Transverse colon (tissue), 4 donors: Measurements from ENCODE around the gene MPHOSPH10. TPM values are rescaled to one million over a fixed set of nuclear protein-coding genes. Genes with fewer than 3 reads are reported as not detected.
"Not testable (repeated sequence)": the region's sequence is repeated elsewhere in the genome, so short reads cannot be mapped to it uniquely, and the experiment has no call there.

ENCODE experiments used
- DNase-seq: peaks from one replicate; pipeline ENCODE4 v3.0.0-alpha.2; 2019
- H3K27ac ChIP-seq, 4 donors: fragments of 200-600 bp; sonication (generic); 2 replicates each; pipeline ENCODE4 v1.5.1; 2016 to 2018; ENCODE audit warnings: inconsistent platforms in 4 of 4
- H3K27me3 ChIP-seq: fragments of 200-600 bp; sonication (generic); 2 replicates; pipeline ENCODE4 v1.5.1; 2017; ENCODE audit warnings: inconsistent platforms
- H3K36me3 ChIP-seq, 4 donors: fragments of 200-600 bp; sonication (generic); 2 replicates each; pipeline ENCODE4 v1.5.1; 2017 to 2019; ENCODE audit warnings: inconsistent platforms in 4 of 4
- H3K4me1 ChIP-seq, 4 donors: fragments of 200-600 bp; sonication (generic); 2 replicates each; pipeline ENCODE4 v1.5.1; 2017 to 2020; ENCODE audit warnings: inconsistent platforms in 4 of 4
- H3K4me3 ChIP-seq, 4 donors: fragments of 200-600 bp; sonication (generic); 1 replicate in 1 of 4; 2 replicates in 3 of 4; pipeline versions ENCODE4 v1.5.1 to v1.6.1; 2017 to 2019; ENCODE audit warnings: inconsistent platforms in 4 of 4
- H3K9me3 ChIP-seq, 2 donors: fragments of 200-600 bp; sonication (generic); 2 replicates each; pipeline ENCODE4 v1.5.1; 2017 to 2019; ENCODE audit warnings: inconsistent platforms in 2 of 2
- EP300 ChIP-seq: sonication (generic); formaldehyde crosslinking; IDR thresholded peaks from one replicate; pipeline ENCODE4 v1.6.1; 2017; ENCODE audit warnings: antibody characterized with exemption, low read depth
- POLR2A ChIP-seq: fragments of 450-650 bp; IDR thresholded peaks from one replicate; pipeline ENCODE4 v1.6.1; 2016; ENCODE audit warnings: antibody characterized with exemption, mild to moderate bottlenecking, moderate library complexity
- POLR2AphosphoS5 ChIP-seq, 3 donors: sonication (generic); formaldehyde crosslinking; IDR thresholded peaks; one replicate each; pipeline ENCODE4 v1.6.1; 2016; ENCODE audit warnings: antibody characterized with exemption in 3 of 3
- WGBS, 2 donors: methylation state at CpG; one replicate each; pipeline ENCODE4 v1.1.5; 2018; ENCODE audit warnings: low coverage in 1 of 2; 5-methylcytosine and 5-hydroxymethylcytosine counted together
- in situ Hi-C, 4 donors: fragments of 200-750 bp; cut with MboI; loops; one replicate each; pipeline versions ENCODE4 v1.15.0 to v1.15.1; 2017; ENCODE audit warnings: low sequenced_read_pairs in 3 of 4, low pct_ligation_motif_present in 1 of 4, low pct_unique_long_range_greater_than_20kb in 1 of 4
- intact Hi-C: fragments of 100-400 bp; cut with DNase I; formaldehyde crosslinking; loops from one replicate; pipeline ENCODE4 v1.15.1; 2023; ENCODE audit warnings: low total_unique reads
- total RNA-seq, 4 donors: library from RNA; depleted of rRNA; stranded (reverse); fragments of >200 nt; gene quantifications; one replicate each; pipeline ENCODE4 v1.1.0, GENCODE V29; 2016
- TF ChIP-seq, protein P1 (sequence below), 5 experiments: fragments of 200-600 bp in 3 of 5; fragments of 450-650 bp in 2 of 5; sonication (generic) in 3 of 5; IDR thresholded peaks; 1 replicate in 2 of 5; 2 replicates in 3 of 5; pipeline ENCODE4 v1.5.1; 2016 to 2017; ENCODE audit warnings: antibody characterized with exemption in 5 of 5, inconsistent platforms in 3 of 5, mild to moderate bottlenecking in 2 of 5, moderate library complexity in 1 of 5

The MPHOSPH10 gene, protein sequence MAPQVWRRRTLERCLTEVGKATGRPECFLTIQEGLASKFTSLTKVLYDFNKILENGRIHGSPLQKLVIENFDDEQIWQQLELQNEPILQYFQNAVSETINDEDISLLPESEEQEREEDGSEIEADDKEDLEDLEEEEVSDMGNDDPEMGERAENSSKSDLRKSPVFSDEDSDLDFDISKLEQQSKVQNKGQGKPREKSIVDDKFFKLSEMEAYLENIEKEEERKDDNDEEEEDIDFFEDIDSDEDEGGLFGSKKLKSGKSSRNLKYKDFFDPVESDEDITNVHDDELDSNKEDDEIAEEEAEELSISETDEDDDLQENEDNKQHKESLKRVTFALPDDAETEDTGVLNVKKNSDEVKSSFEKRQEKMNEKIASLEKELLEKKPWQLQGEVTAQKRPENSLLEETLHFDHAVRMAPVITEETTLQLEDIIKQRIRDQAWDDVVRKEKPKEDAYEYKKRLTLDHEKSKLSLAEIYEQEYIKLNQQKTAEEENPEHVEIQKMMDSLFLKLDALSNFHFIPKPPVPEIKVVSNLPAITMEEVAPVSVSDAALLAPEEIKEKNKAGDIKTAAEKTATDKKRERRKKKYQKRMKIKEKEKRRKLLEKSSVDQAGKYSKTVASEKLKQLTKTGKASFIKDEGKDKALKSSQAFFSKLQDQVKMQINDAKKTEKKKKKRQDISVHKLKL
- 10 to 100 TPM in 3 of 4 donors, 1 to 10 TPM in 1; 7.5 to 22.9 (median 12.8) TPM for total RNA-seq

DNA sequence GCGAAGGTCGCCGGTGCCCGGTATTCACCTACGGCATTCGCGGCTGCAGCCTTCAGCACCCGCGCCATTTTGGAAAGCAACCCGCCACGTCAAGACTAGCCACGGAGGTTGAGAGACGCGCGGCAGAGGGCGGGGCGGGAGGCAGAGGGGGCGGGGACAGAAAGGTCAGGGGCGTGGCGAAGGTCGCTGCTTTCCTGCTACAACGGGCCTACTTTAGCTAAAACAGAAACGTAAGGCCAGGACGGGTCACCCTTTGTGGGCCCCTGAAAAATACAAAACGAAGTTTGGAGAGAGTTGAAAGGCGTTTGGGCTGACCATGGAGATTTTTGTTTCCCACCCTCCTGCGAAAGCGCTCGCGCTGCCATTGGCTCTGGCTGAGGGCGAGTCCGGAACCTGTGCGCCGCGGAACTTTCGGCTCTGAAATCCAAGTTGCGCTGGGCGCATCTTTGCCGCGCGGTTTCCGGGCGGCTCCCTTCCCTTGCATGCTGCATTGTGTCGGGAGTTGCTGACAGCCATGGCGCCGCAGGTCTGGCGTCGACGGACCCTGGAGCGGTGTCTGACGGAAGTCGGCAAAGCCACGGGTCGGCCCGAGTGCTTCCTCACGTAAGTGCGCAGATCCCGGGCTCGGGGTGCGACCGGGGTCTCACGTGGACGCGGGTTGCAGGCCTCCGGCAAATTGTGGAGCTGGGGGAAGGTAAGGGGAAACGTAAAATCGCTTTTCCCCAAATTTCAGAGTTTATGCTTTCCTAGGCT, at the start of gene MPHOSPH10, which contains the start of gene MCEE:
Gene MPHOSPH10 (plus strand): TSS at position 483 of the 753 bp plus-strand sequence. CDS start 32 bp downstream, at position 515.
Gene MCEE (minus strand): TSS at position 78 of the 753 bp plus-strand sequence. CDS start 10 bp downstream, at position 68.
- no peaks in the 10 kb centered on the region for H3K27me3 ChIP-seq
- H3K4me3 ChIP-seq: peak within 1 kb of the TSS; percentile 55 to 92 (median 84)
- peaks cover 22 to 27% (median 24%) of the 10 kb centered on the region in 4 donors for H3K4me1 ChIP-seq
- intact Hi-C loops: no loop called here
- peaks cover 0 to 18% (median 8%) of the 10 kb centered on the region in 4 donors for H3K36me3 ChIP-seq
- H3K27ac ChIP-seq: peak within 1 kb of the TSS; percentile 91 to 99 (median 96)
- no peaks in the 10 kb centered on the region for H3K9me3 ChIP-seq
- 0 to 1% methylated on average over 3 to 45 of the region's 67 CpGs for WGBS, 2 donors
- peak; percentile 92 for DNase-seq
- in situ Hi-C loops: no loop called here
- TF ChIP-seq POLR2AphosphoS5 (IDR thresholded peaks at IDR 0.05) (peak; percentile 80 to 89 (median 82)), EP300 (no peak), POLR2A (peak; percentile 71)
- TF ChIP-seq, protein P1, sequence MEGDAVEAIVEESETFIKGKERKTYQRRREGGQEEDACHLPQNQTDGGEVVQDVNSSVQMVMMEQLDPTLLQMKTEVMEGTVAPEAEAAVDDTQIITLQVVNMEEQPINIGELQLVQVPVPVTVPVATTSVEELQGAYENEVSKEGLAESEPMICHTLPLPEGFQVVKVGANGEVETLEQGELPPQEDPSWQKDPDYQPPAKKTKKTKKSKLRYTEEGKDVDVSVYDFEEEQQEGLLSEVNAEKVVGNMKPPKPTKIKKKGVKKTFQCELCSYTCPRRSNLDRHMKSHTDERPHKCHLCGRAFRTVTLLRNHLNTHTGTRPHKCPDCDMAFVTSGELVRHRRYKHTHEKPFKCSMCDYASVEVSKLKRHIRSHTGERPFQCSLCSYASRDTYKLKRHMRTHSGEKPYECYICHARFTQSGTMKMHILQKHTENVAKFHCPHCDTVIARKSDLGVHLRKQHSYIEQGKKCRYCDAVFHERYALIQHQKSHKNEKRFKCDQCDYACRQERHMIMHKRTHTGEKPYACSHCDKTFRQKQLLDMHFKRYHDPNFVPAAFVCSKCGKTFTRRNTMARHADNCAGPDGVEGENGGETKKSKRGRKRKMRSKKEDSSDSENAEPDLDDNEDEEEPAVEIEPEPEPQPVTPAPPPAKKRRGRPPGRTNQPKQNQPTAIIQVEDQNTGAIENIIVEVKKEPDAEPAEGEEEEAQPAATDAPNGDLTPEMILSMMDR (IDR thresholded peaks at IDR 0.05): no peak

DNA sequence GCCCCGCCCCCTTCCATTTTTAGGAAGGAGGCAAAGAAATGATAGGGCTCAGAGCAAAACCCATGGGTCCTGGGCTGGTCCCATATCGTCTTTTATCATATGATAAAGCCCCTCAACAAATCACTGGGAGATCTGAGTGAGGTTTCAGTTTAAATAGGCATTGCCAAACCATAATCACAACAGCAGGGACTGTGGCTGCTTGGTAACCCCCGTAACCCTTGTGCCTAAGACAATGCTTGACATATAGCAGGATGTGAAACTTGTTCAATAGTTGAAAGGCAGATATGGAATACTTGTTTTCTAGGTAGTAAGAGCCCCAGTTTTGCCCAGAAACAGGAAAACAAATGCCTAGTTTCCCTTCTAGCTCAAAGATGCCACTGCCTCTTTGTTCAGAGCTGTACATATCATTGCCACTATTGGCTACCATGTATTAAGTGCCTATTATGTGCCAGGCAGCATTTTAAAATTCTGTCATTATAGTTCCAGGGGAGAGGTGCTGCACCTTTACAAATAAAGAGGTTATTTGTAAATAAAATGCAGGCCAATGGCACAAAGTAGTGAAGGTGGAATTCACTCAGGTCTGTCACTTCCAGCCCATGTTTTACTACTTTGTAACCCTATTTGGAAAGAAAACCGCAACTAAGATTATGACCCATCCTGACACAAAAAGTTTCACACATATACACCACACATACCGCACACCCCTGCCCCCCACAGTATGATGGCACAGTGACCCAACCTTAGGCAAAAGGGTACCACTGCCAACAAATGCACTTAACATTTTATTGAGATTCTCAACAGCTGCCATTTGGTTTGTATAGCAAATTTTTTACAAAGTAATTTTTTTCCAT, 47.8 kb upstream of the MPHOSPH10 start:
- H3K9me3 ChIP-seq: no peaks in the 10 kb centered on the region
- H3K4me1 ChIP-seq: peaks cover 0 to 10% (median 0%) of the 10 kb centered on the region in 4 donors
- peaks cover 0 to 1% (median 0%) of the 10 kb centered on the region in 4 donors for H3K36me3 ChIP-seq
- H3K27ac ChIP-seq: no peak overlapping the region
- in situ Hi-C loops (no loop called here), intact Hi-C loops (no loop called here)
- WGBS, 2 donors: 69 to 76% methylated on average over 2 to 5 of the region's 5 CpGs
- no peak for TF ChIP-seq EP300
- TF ChIP-seq POLR2AphosphoS5 (IDR thresholded peaks at IDR 0.05): no peak
- TF ChIP-seq, protein P1 (IDR thresholded peaks at IDR 0.05): no peak
- no peak for DNase-seq
- no peak overlapping the region for H3K4me3 ChIP-seq
- no peaks in the 10 kb centered on the region for H3K27me3 ChIP-seq

DNA sequence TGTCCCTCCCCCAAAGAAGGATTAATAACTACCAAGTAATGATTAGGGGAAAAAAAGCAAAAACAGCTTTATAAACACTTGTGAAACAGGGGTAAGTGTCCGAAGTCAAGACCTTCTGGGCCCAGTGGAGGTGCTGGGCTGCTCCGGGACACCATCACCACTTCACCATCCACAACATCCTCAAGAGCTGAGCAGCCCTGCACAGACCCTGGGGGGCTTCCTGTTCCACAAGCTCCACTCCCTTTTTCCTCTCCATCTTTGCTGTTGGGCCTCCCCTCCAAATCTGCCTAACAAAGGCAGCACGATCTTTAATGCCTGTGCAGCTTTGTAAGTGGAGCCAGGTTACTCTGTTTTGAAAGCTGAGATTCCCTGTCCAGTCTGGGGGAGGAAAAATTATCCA, 47.1 kb upstream of the MPHOSPH10 start:
- H3K9me3 ChIP-seq, H3K36me3 ChIP-seq, intact Hi-C loops, in situ Hi-C loops, H3K4me3 ChIP-seq, DNase-seq, H3K27ac ChIP-seq, H3K27me3 ChIP-seq: not testable (repeated sequence)
- peaks cover 0 to 10% (median 0%) of the 10 kb centered on the region in 4 donors for H3K4me1 ChIP-seq
- no CpG with 5 or more reads among the region's 3 CpGs for WGBS, 2 donors

DNA sequence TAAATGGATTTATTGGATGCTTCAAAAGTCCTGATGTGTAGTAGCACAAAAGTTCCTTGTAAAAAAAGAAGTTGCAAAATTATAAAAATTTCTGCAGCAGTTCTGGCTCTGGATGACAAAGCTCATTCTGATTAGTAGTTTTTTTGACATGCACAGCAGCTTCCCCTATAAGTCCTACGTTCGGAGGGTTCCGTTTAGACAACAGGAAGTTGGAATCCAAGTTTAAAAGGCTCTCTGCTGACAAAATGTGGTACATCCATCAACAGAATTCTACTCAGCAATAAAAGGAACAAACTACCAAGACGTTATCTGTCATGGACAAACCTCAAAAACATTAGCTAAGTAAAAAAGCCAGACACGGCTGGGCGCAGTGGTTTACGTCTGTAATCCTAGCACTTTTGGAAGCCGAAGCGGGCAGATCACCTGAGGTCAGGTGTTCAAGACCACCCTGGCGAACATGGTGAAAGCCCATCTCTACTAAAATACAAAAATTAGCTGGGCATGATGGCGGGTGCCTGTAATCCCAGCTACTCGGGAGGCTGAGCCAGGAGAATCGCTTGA, 46.6 kb upstream of the MPHOSPH10 start:
- H3K27me3 ChIP-seq, H3K9me3 ChIP-seq, DNase-seq, in situ Hi-C loops, intact Hi-C loops, H3K36me3 ChIP-seq, H3K4me3 ChIP-seq: not testable (repeated sequence)
- H3K4me1 ChIP-seq: peaks cover 0 to 10% (median 0%) of the 10 kb centered on the region in 4 donors
- WGBS, 2 donors: 67% methylated on average over 11 of the region's 13 CpGs; no CpG with 5 or more reads in 1 of the 2 donors
- peak overlapping the region in 2 of 4 donors; percentile 32 to 53 for H3K27ac ChIP-seq

DNA sequence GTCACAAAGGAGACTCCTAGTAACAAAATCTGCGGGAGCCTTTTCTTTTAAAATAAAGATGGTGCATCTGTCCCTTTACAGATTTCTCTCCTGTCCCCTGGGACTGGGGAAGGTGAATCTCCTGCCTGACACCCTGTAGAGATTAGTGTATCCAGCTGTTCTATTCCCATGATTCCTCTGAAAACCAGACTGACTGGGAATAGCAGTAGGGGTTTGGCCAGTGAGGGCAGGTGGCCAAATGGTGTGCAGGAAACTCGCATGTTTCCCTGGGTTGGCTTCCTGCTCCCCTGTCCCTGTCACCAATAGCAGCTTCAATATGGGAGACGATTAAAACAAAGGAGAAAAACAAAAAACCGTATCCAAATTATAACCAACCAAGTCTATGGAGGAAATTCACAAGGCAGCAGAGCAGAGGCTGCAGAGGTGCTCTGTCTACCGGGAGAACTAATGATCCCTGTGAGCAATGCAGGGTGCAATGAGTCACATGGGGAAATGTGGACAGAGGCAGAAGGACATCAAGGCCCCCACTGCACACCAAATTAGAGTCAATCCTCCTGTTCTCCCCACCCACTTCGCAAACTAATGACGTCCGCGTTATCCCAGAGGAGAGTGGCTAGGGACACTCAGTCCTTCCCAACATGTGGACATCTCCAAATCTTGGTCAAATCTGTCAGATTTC, 45.0 kb upstream of the MPHOSPH10 start:
- H3K9me3 ChIP-seq, intact Hi-C loops, H3K27ac ChIP-seq, DNase-seq, H3K27me3 ChIP-seq, H3K36me3 ChIP-seq, in situ Hi-C loops, H3K4me3 ChIP-seq: not testable (repeated sequence)
- H3K4me1 ChIP-seq: peaks cover 0 to 10% (median 0%) of the 10 kb centered on the region in 4 donors
- 51 to 69% methylated on average over 5 to 9 of the region's 9 CpGs for WGBS, 2 donors

DNA sequence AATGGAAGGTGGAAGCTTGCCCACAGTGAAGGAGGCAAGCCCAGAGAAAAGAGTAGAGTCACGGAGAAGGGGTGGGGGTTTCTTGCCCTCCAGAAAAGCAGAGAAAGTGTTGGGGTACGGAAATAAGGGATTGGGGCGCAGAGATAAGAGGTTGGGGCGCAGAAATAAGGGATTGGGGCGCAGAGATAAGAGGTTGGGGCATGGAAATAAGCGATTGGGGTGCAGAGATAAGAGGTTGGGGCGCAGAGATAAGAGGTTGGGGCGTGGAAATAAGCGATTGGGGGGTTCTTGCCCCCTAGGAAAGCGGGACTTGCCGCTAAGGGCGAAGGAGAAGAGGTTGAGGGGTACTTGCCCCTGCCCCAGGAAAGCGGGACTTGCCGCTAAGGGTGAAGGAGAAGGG, 41.0 kb upstream of the MPHOSPH10 start:
- WGBS, 2 donors: 72 to 84% methylated on average over 12 to 14 of the region's 14 CpGs
- H3K9me3 ChIP-seq, H3K27ac ChIP-seq, H3K4me1 ChIP-seq, DNase-seq, H3K4me3 ChIP-seq, intact Hi-C loops, H3K27me3 ChIP-seq, in situ Hi-C loops, H3K36me3 ChIP-seq: not testable (repeated sequence)
